ENCODE measurements around the gene OSTN. TPM values are rescaled to one million over a fixed set of nuclear protein-coding genes. Genes with fewer than 3 reads are reported as not detected.

The OSTN gene
- total RNA-seq, 2 experiments from 2014 or later: not detected

- ChIA-PET CTCF (no interaction called here), POLR2A (no interaction called here)
- H3K27ac Mint-ChIP-seq: no peak overlapping the region
- H3K9me3 Mint-ChIP-seq: peaks cover 2% of the 10 kb centered on the region
- H3K27me3 Mint-ChIP-seq: no peaks in the 10 kb centered on the region
- no peaks in the 10 kb centered on the region for H3K4me1 Mint-ChIP-seq (ENCODE audit: low read depth)
- H3K36me3 Mint-ChIP-seq (ENCODE audit: low read depth): no peaks in the 10 kb centered on the region
- ATAC-seq (no peak), DNase-seq (no peak)
- intact Hi-C loops (cut with micrococcal nuclease): no loop called here
- H3K4me3 Mint-ChIP-seq: no peak overlapping the region
- no peak for TF ChIP-seq CTCF (IDR thresholded peaks at IDR 0.05)
These were observed 561 bp upstream of the OSTN start for GRCh38 chr3:191198480-191198879.

GRCh38 chr3:191210032-191210431, 11.0 kb downstream of the OSTN start:
- no peak for TF ChIP-seq CTCF (IDR thresholded peaks at IDR 0.05)
- CTCF ChIA-PET: no interaction called here
- Mint-ChIP-seq H3K27ac (no peak overlapping the region), H3K4me3 (no peak overlapping the region), H3K27me3 (no peaks in the 10 kb centered on the region), H3K36me3 (ENCODE audit: low read depth) (no peaks in the 10 kb centered on the region), H3K4me1 (ENCODE audit: low read depth) (no peaks in the 10 kb centered on the region), H3K9me3 (no peaks in the 10 kb centered on the region)
- POLR2A ChIA-PET: no interaction called here
- intact Hi-C loops (cut with micrococcal nuclease): no loop called here
- DNase-seq: no peak
- no peak for ATAC-seq

GRCh38 chr3:191216510-191216909, 17.5 kb downstream of the OSTN start:
- POLR2A ChIA-PET: no interaction called here
- Mint-ChIP-seq H3K4me1 (ENCODE audit: low read depth) (no peaks in the 10 kb centered on the region), H3K27me3 (no peaks in the 10 kb centered on the region), H3K9me3 (no peaks in the 10 kb centered on the region), H3K36me3 (ENCODE audit: low read depth) (no peaks in the 10 kb centered on the region), H3K4me3 (no peak overlapping the region), H3K27ac (no peak overlapping the region)
- CTCF ChIA-PET: no interaction called here
- ATAC-seq: no peak
- DNase-seq: no peak
- intact Hi-C loops (cut with micrococcal nuclease): no loop called here
- no peak for TF ChIP-seq CTCF (IDR thresholded peaks at IDR 0.05)

- intact Hi-C loops (cut with micrococcal nuclease): no loop called here
- Mint-ChIP-seq H3K4me1 (ENCODE audit: low read depth) (no peaks in the 10 kb centered on the region), H3K36me3 (ENCODE audit: low read depth) (no peaks in the 10 kb centered on the region), H3K9me3 (no peaks in the 10 kb centered on the region), H3K4me3 (no peak overlapping the region), H3K27ac (no peak overlapping the region), H3K27me3 (no peaks in the 10 kb centered on the region)
- CTCF ChIA-PET: no interaction called here
- TF ChIP-seq CTCF (IDR thresholded peaks at IDR 0.05): no peak
- ATAC-seq: no peak
- POLR2A ChIA-PET: no interaction called here
- DNase-seq: no peak
These were observed 18.3 kb downstream of the OSTN start for GRCh38 chr3:191217301-191217700.

- Mint-ChIP-seq H3K36me3 (ENCODE audit: low read depth) (no peaks in the 10 kb centered on the region), H3K4me3 (no peak overlapping the region), H3K27ac (no peak overlapping the region), H3K9me3 (peaks cover 2% of the 10 kb centered on the region), H3K4me1 (ENCODE audit: low read depth) (no peaks in the 10 kb centered on the region), H3K27me3 (no peaks in the 10 kb centered on the region)
- ATAC-seq (no peak), DNase-seq (no peak)
- intact Hi-C loops (cut with micrococcal nuclease): no loop called here
- POLR2A ChIA-PET: no interaction called here
- no peak for TF ChIP-seq CTCF (IDR thresholded peaks at IDR 0.05)
- CTCF ChIA-PET: no interaction called here
These were observed 21.9 kb downstream of the OSTN start for GRCh38 chr3:191220908-191221307.

All from activated CD8-positive, alpha-beta T cell treated with anti-CD3 and anti-CD28 coated beads for 36 hours (primary cell).